ENCODE measurements around the gene EPB41L1.

EPB41L1 gene

DNA sequence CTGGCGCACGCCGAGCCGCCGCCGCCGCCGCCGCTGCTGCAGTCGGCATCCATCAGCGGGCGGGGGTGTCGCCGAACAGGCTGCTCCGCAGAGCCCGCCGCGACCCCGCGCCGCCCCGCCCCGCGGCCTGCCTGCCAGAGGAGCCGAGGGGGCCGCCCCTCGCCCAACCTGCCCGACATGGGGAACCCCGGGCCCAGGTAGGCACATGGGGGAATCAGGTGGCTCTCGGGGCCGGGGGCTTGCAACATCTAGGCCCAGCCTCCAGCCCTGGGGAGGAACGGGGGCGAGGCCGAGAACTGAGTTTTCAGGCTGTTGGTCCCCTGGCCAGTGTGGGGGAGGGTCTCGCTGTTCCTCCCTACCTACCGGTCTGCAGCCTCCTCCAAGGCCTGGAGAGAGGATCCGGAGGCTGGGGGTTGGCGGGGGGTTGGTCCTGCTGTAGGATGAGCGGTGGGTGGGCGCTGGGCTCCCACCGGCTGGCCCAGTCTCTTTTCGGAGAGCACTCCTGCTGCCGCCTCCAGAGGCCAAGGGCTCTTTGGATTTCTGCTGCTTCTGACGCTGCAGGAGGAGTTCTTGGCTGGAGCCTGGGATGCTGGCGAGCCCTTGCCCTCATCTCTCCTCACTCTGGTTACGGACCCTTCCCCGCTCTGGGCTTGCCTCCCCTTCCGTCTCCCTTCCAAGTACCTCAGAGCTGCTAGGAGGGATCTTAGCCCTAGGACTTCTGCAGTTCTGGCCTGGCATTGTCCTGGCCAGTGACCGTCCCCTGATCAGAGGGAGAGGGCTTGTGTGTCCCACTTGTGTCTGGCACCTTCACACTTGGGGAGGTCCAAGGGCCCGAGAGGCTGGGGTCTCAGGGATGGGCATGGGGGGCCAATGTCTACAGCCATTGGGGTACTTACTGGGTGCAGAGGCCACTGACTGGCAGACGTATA is at the start of gene EPB41L1 (continued):
- TF ChIP-seq ZNF202 (tag by site-specific recombination; IDR thresholded peaks at IDR 0.05; ENCODE audit: borderline replicate concordance) (no peak), ZNF747 (tag by site-specific recombination; IDR thresholded peaks at IDR 0.05) (no peak), MEIS1 (CRISPR knock-in tag; IDR thresholded peaks at IDR 0.05; ENCODE audit: borderline replicate concordance) (no peak), SP2 (tag by site-specific recombination; IDR thresholded peaks at IDR 0.05) (peak; percentile 41), ZNF311 (tag by site-specific recombination; IDR thresholded peaks at IDR 0.05; ENCODE audit: borderline replicate concordance) (no peak), ZNF600 (tag by site-specific recombination; IDR thresholded peaks at IDR 0.05) (no peak), ZNF174 (tag by site-specific recombination; IDR thresholded peaks at IDR 0.05) (no peak), ZBTB8A (tag by site-specific recombination; IDR thresholded peaks at IDR 0.05) (no peak), OSR2 (tag by site-specific recombination; IDR thresholded peaks at IDR 0.05) (no peak), ZNF677 (tag by site-specific recombination; IDR thresholded peaks at IDR 0.05) (no peak), ZNF404 (tag by site-specific recombination; IDR thresholded peaks at IDR 0.05) (no peak), WT1 (tag by site-specific recombination; IDR thresholded peaks at IDR 0.05) (no peak), ZNF670 (tag by site-specific recombination; IDR thresholded peaks at IDR 0.05; ENCODE audit: low read depth) (no peak), ZNF596 (tag by site-specific recombination; IDR thresholded peaks at IDR 0.05) (0 out of 2 replicates have a peak, but pooled peaks have one; percentile 19), ZNF416 (tag by site-specific recombination; IDR thresholded peaks at IDR 0.05) (no peak), ZNF146 (tag by site-specific recombination; IDR thresholded peaks at IDR 0.05) (no peak), ZNF426 (tag by site-specific recombination; IDR thresholded peaks at IDR 0.05) (no peak), KLF10 (tag by site-specific recombination; IDR thresholded peaks at IDR 0.05) (no peak), HOXD13 (CRISPR knock-in tag; IDR thresholded peaks at IDR 0.05; ENCODE audit: borderline replicate concordance) (no peak), ZIC2 (tag by site-specific recombination; IDR thresholded peaks at IDR 0.05) (peak; percentile 64), ZNF2 (tag by site-specific recombination; IDR thresholded peaks at IDR 0.05) (no peak)
- TF ChIP-seq, protein P1, sequence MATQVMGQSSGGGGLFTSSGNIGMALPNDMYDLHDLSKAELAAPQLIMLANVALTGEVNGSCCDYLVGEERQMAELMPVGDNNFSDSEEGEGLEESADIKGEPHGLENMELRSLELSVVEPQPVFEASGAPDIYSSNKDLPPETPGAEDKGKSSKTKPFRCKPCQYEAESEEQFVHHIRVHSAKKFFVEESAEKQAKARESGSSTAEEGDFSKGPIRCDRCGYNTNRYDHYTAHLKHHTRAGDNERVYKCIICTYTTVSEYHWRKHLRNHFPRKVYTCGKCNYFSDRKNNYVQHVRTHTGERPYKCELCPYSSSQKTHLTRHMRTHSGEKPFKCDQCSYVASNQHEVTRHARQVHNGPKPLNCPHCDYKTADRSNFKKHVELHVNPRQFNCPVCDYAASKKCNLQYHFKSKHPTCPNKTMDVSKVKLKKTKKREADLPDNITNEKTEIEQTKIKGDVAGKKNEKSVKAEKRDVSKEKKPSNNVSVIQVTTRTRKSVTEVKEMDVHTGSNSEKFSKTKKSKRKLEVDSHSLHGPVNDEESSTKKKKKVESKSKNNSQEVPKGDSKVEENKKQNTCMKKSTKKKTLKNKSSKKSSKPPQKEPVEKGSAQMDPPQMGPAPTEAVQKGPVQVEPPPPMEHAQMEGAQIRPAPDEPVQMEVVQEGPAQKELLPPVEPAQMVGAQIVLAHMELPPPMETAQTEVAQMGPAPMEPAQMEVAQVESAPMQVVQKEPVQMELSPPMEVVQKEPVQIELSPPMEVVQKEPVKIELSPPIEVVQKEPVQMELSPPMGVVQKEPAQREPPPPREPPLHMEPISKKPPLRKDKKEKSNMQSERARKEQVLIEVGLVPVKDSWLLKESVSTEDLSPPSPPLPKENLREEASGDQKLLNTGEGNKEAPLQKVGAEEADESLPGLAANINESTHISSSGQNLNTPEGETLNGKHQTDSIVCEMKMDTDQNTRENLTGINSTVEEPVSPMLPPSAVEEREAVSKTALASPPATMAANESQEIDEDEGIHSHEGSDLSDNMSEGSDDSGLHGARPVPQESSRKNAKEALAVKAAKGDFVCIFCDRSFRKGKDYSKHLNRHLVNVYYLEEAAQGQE (tag by site-specific recombination; IDR thresholded peaks at IDR 0.05), result no peak
- TF ChIP-seq, protein P2, sequence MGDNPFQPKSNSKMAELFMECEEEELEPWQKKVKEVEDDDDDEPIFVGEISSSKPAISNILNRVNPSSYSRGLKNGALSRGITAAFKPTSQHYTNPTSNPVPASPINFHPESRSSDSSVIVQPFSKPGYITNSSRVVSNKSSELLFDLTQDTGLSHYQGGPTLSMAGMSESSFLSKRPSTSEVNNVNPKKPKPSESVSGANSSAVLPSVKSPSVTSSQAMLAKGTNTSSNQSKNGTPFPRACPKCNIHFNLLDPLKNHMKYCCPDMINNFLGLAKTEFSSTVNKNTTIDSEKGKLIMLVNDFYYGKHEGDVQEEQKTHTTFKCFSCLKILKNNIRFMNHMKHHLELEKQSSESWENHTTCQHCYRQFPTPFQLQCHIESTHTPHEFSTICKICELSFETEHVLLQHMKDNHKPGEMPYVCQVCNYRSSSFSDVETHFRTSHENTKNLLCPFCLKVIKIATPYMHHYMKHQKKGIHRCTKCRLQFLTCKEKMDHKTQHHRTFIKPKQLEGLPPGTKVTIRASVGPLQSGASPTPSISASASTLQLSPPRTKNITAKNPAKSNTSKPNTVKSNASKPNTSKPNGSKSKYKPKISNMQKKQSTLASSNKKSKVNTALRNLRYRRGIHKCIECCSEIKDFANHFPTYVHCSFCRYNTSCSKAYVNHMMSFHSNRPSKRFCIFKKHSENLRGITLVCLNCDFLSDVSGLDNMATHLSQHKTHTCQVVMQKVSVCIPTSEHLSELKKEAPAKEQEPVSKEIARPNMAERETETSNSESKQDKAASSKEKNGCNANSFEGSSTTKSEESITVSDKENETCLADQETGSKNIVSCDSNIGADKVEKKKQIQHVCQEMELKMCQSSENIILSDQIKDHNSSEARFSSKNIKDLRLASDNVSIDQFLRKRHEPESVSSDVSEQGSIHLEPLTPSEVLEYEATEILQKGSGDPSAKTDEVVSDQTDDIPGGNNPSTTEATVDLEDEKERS (tag by site-specific recombination; IDR thresholded peaks at IDR 0.05), result no peak
- TF ChIP-seq, protein P3, sequence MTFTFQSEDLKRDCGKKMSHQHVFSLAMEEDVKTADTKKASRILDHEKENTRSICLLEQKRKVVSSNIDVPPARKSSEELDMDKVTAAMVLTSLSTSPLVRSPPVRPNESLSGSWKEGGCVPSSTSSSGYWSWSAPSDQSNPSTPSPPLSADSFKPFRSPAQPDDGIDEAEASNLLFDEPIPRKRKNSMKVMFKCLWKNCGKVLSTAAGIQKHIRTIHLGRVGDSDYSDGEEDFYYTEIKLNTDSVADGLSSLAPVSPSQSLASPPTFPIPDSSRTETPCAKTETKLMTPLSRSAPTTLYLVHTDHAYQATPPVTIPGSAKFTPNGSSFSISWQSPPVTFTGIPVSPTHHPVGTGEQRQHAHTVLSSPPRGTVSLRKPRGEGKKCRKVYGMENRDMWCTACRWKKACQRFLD (tag by site-specific recombination; IDR thresholded peaks at IDR 0.05), result no peak
- TF ChIP-seq, protein P4, sequence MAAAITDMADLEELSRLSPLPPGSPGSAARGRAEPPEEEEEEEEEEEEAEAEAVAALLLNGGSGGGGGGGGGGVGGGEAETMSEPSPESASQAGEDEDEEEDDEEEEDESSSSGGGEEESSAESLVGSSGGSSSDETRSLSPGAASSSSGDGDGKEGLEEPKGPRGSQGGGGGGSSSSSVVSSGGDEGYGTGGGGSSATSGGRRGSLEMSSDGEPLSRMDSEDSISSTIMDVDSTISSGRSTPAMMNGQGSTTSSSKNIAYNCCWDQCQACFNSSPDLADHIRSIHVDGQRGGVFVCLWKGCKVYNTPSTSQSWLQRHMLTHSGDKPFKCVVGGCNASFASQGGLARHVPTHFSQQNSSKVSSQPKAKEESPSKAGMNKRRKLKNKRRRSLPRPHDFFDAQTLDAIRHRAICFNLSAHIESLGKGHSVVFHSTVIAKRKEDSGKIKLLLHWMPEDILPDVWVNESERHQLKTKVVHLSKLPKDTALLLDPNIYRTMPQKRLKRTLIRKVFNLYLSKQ (tag by site-specific recombination; IDR thresholded peaks at IDR 0.05; ENCODE audit: borderline replicate concordance), result no peak
- TF ChIP-seq, protein P5, sequence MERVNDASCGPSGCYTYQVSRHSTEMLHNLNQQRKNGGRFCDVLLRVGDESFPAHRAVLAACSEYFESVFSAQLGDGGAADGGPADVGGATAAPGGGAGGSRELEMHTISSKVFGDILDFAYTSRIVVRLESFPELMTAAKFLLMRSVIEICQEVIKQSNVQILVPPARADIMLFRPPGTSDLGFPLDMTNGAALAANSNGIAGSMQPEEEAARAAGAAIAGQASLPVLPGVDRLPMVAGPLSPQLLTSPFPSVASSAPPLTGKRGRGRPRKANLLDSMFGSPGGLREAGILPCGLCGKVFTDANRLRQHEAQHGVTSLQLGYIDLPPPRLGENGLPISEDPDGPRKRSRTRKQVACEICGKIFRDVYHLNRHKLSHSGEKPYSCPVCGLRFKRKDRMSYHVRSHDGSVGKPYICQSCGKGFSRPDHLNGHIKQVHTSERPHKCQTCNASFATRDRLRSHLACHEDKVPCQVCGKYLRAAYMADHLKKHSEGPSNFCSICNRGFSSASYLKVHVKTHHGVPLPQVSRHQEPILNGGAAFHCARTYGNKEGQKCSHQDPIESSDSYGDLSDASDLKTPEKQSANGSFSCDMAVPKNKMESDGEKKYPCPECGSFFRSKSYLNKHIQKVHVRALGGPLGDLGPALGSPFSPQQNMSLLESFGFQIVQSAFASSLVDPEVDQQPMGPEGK (tag by site-specific recombination; IDR thresholded peaks at IDR 0.05), result 0 out of 2 replicates have a peak, but pooled peaks have one; percentile 14
